ENCODE results near the gene NR2E1.

DNA sequence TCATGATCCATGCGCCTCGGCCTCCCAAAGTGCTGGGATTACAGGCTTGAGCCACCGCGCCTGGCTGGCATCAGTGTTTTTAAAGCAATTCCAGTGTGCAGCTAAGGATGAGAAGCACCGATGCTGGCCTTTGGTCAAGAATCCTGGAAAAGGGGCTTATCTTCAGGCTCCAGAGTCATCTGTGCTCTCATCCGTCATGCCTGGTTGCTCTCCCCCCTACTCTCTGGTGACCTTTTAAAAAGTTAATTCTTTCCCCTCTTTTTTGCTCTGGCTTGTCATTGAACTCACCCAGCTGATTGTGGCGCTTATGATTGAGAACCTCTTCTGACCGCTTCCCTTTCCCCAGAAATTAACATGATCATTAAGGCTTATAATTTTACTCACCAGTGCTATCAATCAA, 28.7 kb downstream of the NR2E1 start:
- TF ChIP-seq, protein P1, sequence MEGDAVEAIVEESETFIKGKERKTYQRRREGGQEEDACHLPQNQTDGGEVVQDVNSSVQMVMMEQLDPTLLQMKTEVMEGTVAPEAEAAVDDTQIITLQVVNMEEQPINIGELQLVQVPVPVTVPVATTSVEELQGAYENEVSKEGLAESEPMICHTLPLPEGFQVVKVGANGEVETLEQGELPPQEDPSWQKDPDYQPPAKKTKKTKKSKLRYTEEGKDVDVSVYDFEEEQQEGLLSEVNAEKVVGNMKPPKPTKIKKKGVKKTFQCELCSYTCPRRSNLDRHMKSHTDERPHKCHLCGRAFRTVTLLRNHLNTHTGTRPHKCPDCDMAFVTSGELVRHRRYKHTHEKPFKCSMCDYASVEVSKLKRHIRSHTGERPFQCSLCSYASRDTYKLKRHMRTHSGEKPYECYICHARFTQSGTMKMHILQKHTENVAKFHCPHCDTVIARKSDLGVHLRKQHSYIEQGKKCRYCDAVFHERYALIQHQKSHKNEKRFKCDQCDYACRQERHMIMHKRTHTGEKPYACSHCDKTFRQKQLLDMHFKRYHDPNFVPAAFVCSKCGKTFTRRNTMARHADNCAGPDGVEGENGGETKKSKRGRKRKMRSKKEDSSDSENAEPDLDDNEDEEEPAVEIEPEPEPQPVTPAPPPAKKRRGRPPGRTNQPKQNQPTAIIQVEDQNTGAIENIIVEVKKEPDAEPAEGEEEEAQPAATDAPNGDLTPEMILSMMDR (IDR thresholded peaks at IDR 0.05 in 8 of 11, conservative IDR thresholded peaks at IDR 0.05 in 3 of 11) = no peak
- TF ChIP-seq POLR2A (IDR thresholded peaks at IDR 0.05) = no peak
- no peak for TF ChIP-seq POLR2AphosphoS5 (IDR thresholded peaks at IDR 0.05)

Measured in spleen (tissue), 7 donors.